HG02884 (cell line): ENCODE measurements around the gene C1QB.

ENCODE experiments used
- ATAC-seq: cut with Tn5 transposase; IDR thresholded peaks from one replicate; pipeline ENCODE4 v1.9.1; 2021; ENCODE audit warnings: mild to moderate bottlenecking, moderate library complexity; ENCODE audit not compliant: unreplicated experiment

C1QB gene

GRCh38 chr1:22633697-22634463, 19.2 kb upstream of the C1QB start:
- ATAC-seq, result no peak

GRCh38 chr1:22635436-22635835, 17.6 kb upstream of the C1QB start:
- ATAC-seq, result no peak

GRCh38 chr1:22636353-22636752, 16.7 kb upstream of the C1QB start, which contains the start of gene C1QA:
C1QA (plus strand) TSS chr1:22636628; CDS start chr1:22637617, 989 bp downstream.
- no peak for ATAC-seq

DNA sequence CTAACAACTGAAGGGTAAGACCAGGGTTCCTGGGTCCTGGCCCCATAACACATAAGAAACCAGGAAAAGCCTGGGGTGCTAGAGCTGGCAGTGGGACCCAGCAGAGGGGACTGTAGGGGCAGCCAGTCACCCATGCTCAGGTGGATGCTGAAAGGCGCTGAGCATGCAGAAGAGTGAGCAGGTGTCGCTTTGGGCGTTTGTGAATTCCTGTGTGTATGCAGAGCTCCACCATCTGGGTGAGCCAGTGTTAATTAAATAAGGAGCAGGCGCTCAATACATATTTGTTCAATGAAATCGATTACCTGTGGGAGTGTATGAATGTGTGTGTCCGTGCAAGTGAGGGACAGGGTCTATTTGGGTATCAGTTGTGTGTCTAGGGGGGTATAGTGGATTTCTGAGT, 16.1 kb upstream of the C1QB start:
- ATAC-seq, result no peak

DNA sequence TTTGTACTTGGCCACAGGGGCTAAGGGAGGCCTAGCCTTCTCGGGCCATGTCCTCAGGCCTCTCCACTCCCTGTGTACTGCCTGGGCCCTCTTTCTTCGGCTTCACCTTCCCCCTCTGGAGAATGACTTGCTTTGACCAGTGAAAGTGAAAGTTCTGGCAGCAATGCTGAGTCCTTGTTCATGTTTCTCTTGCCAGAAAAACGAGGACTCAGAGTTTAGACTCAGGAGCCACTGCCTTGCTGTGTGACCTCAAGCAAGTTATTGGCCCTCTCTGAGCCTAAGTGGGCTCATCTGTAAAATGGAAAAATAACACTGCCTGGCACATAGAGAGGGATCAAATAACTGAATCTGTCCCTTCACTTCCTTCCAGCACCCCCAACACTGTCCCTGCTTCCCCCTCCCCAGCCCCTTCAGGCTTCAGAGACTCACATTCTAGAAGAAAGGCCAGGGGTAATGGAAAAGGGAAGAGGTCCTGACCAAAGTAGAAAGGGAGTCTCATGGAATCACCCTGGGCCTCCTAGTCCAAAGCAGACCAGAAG, 15.1 kb upstream of the C1QB start:
- ATAC-seq, result no peak

DNA sequence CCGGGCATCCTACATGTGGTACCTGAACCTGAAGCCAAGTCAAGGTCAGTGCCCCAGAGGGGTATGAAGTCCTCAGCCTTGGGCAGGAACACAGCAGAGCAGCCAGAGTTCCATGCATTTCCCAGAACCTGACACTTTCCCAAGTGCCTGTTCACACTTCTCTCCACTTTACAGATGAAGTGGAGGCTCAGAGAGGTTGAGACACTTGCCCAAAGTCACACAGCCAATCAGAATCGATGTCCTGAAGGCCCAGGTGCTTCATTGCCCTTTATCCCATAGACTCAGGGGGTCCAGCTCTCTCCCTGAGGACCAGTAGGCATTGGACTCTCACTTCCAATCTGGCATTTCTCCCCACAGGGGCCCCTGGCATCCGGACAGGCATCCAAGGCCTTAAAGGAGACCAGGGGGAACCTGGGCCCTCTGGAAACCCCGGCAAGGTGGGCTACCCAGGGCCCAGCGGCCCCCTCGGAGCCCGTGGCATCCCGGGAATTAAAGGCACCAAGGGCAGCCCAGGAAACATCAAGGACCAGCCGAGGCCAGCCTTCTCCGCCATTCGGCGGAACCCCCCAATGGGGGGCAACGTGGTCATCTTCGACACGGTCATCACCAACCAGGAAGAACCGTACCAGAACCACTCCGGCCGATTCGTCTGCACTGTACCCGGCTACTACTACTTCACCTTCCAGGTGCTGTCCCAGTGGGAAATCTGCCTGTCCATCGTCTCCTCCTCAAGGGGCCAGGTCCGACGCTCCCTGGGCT, 14.4 kb upstream of the C1QB start:
- ATAC-seq, result no peak

DNA sequence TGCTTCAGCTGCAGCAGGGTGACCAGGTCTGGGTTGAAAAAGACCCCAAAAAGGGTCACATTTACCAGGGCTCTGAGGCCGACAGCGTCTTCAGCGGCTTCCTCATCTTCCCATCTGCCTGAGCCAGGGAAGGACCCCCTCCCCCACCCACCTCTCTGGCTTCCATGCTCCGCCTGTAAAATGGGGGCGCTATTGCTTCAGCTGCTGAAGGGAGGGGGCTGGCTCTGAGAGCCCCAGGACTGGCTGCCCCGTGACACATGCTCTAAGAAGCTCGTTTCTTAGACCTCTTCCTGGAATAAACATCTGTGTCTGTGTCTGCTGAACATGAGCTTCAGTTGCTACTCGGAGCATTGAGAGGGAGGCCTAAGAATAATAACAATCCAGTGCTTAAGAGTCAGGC, 13.8 kb upstream of the C1QB start:
- ATAC-seq, result no peak

GRCh38 chr1:22641247-22641646, 11.8 kb upstream of the C1QB start:
- no peak for ATAC-seq

DNA sequence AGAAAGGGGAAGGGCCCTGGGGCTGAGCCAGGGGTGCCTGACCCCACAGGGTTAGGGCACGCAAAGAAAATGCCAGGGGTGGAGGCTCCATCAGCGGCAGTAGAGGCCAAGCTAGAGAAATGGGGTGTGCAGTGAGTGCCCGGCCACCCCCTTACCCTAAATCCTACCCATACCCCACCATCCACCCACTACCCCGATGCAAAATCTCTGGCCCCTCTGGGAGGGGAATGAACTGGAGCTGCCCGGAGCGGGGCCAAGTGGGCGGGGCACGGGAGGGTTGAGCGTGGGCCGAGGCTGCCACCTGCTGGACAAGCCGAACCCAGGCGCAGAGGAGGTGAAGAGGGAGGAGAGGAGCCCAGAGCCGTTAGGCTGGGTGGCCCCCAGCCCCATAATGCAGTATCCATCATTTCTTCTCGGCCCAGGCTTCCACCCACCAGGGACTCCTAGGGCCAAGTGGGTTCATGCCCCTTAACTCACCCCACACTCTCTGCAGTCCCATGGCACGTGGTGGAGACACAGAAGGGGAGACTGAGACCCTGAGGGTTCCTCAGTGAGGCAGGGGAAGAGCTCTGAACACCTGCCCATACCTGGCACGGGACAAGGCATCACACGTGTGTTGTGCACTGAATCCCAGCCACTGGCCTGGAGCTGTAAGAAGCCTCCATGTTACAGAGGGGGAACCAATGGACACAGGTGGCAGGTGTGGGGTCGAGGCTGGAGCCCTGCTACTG, 11.0 kb upstream of the C1QB start:
- no peak for ATAC-seq

DNA sequence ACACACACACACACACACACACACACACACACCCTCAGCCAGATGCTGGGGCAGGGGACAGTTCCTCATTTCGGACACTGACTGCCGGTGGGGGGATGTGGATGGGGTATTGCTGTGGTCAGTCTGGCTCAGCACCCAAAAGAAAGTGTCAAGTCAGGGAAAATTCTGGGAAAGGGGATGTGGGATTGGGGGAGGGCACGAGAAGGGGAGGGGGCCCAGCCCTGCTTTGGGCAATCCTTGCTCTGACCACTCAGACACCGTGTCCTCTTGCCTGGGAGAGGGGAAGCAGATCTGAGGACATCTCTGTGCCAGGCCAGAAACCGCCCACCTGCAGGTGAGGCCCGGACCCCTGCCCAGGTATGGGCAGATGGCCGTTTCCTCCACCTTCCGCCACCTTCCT, 9.7 kb upstream of the C1QB start, which contains the start of gene C1QC:
Gene C1QC (plus strand): TSS at position 253 of the 400 bp plus-strand sequence. CDS start 391 bp downstream, outside the sequence.
- ATAC-seq, result no peak

- no peak for ATAC-seq
Measured at GRCh38 chr1:22643928-22644327, 9.1 kb upstream of the C1QB start.

DNA sequence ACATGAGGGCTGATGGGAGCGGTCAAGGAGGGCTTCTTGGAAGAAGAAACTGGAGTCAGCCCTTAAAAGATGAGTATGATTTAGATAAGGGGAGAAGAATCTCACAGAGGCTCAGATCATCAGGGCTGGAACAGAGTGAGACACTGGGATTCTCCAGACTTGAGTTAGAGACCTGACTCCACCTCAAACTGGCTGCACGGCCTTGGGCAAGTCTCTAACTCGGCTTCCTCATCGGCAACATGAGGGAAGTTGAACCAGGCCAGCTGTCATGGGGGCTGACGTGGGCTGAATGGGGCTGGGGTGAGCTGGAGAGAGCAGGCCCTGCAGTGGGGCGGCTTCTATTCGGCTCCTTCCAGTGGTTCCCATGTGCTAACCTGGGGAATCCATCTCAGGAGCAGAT, 7.1 kb upstream of the C1QB start:
- no peak for ATAC-seq

DNA sequence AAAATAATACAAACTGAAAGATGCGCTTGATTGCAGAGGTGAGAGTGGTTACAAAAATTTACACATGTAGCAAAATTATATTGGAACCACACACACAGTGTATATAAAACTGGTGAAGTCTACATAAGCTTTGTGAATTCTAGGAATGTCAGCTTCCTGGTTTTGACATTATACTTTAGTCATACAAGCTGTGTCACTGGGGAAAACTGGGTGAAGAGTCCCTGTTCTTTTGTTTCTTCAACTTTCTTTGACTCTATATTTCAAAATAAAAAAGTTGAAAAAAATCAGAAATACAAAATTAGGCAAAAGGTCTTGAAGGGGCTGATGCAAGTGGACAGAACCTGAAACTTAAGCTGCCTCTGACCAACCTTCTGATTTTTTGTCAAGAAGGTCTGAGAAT, 6.7 kb upstream of the C1QB start:
- ATAC-seq, result no peak

- no peak for ATAC-seq
Measured at GRCh38 chr1:22650089-22650693, 2.8 kb upstream of the C1QB start.

DNA sequence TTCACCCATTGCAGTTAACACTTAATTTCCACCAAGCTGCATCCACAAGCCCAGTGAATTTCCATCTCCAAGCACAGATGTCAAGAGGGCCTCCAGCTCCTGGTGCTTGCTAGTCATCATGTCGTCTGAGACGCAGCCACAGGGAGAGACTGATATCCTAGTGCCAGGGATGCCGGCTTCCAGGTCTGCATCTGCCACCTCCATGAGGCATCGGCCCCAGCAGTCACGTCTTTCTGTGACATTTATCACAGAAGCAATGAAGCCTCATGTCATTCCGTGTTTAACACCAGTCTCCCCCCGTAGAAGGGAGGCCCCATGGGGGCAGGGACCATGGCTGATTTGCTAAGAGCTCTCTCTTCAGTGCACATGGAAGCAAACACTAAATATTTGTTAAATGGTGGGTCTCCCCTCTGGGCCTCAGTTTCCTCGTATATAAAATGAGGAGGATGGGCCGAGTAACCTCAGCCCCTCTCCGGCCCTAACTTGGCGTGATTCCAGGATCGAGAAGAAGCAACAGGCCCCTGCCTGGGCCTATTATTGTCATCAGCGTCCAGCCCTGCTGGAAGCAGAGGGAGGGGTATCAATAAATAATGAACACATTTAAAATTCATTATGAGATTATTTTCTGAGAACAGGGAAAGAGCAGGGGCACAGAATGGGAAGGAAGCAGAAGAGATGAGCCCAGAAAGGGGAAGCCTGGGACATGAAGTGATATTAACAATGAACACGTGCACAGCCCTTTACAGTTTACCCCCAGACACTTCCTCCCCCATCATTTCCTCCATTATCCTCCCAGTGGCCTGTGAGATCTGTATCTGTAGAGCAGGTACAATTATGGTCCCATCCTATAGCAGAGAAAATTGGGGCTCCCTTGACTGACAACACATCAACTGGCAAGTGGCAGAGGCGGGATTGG, 837 bp upstream of the C1QB start:
- ATAC-seq, result no peak

- ATAC-seq, result no peak
Measured at GRCh38 chr1:22654692-22655091, 1.7 kb downstream of the C1QB start.

DNA sequence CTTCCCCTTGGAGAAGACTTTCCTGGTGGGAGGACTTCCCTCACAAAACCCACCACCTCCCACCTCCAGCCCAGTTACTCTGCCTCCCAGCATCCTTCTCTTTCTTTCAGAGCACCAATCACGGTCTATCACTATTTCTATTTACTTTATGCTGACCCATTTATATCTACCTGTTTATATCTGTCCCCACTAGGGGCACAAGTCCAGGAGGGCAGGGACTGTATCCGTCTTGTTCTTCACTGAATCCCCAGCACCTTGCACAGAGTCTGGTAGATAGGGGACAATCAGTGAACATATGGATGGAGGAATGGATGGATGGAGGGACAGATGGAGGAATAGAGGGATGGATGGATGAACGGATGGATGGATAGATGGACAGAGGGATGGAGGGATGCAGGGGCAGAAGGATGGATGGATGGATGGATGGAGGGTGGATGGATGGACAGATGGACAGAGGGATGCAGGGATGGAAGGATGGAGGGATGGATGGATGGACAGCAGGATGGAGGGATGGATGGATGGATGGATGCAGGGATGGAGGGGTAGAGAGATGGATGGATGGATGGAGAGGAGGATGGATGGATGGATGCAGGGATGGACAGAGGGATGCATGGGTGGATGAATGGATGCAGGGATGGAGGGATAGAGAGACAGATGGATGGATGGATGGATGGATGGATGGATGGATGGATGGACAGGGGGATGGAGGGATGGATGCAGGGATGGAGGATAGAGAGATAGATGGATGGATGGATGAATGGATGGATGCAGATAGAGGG, 5.5 kb downstream of the C1QB start:
- ATAC-seq, result no peak

DNA sequence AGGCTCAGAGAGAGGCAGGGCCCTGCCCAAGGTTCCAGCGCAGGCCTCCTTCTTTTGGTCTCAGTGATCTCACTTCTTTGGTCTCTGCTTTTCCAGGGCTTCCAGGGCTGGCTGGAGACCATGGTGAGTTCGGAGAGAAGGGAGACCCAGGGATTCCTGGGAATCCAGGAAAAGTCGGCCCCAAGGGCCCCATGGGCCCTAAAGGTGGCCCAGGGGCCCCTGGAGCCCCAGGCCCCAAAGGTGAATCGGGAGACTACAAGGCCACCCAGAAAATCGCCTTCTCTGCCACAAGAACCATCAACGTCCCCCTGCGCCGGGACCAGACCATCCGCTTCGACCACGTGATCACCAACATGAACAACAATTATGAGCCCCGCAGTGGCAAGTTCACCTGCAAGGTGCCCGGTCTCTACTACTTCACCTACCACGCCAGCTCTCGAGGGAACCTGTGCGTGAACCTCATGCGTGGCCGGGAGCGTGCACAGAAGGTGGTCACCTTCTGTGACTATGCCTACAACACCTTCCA, 7.7 kb downstream of the C1QB start:
- no peak for ATAC-seq

DNA sequence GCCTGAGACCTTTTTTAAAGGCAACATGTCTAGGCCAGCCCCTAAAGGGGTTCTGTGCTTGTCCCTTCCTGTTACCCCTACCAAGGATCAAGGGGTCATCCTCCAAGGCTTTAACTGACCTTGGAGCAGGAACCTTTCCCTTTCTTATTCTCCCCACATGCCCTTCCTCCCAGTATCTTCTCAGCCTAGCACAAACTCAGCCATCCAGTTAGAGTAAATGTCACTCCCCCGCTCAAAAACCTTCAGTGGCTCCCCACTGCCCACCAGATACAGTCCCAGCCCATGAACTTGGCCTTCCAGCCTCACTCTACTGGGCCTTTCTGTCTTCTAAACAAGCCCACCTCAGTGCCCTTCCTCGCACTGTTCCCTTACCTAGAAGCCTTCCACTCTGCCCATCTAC, 8.8 kb downstream of the C1QB start:
- no peak for ATAC-seq
